ENCODE data around the gene PTPRB. TPM values are rescaled to one million over a fixed set of nuclear protein-coding genes. Genes with fewer than 3 reads are reported as not detected.
"Not testable (repeated sequence)": the region's sequence is repeated elsewhere in the genome, so short reads cannot be mapped to it uniquely, and the experiment has no call there.

The PTPRB gene
- total RNA-seq, 1 experiment from 2014 or later, result not detected

DNA sequence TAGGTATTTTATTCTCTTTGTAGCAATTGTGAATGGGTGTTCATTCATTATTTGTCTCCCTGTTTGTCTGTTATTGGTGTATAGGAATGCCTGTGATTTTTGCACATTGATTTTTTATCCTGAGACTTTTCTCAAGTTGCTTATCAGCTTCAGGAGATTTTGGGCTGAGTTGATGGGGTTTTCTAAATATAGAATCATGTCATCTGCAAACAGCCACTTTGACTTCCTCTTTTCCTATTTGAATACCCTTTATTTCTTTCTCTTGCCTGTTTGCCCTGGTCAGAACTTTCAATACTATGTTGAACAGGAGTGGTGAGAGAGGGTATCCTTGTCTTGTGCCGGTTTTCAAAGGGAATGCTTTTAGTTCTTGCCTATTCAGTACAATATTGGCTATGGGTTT, 144.3 kb downstream of the PTPRB start:
- H3K4me1 ChIP-seq (ENCODE audit: low read length), result peaks cover 30% of the 10 kb centered on the region
- H3K27me3 ChIP-seq (ENCODE audit: low read length); H4K20me1 ChIP-seq (ENCODE audit: insufficient read depth, low read depth, low read length); H2AFZ ChIP-seq (ENCODE audit: low read length); H3K4me3 ChIP-seq (ENCODE audit: low read length); H3K9ac ChIP-seq (ENCODE audit: low read length); H3K9me2 ChIP-seq (replicated peaks; ENCODE audit: insufficient read depth, low read length): not testable (repeated sequence)
- peak overlapping the region; percentile 14 for H3K4me2 ChIP-seq (ENCODE audit: low read depth, low read length, poor library complexity, severe bottlenecking)
- DNase-seq, result peak; percentile 69
- peaks cover 50% of the 10 kb centered on the region for H3K36me3 ChIP-seq (ENCODE audit: insufficient read depth, low read length)
- H3K79me2 ChIP-seq (ENCODE audit: low read length), result peaks cover 100% of the 10 kb centered on the region
- peak overlapping the region; percentile 22; the same call in 1 of the 2 replicates for H3K27ac ChIP-seq (ENCODE audit: low read length)
- peaks cover 13% of the 10 kb centered on the region for H3K9me3 ChIP-seq (ENCODE audit: low read length)

DNA sequence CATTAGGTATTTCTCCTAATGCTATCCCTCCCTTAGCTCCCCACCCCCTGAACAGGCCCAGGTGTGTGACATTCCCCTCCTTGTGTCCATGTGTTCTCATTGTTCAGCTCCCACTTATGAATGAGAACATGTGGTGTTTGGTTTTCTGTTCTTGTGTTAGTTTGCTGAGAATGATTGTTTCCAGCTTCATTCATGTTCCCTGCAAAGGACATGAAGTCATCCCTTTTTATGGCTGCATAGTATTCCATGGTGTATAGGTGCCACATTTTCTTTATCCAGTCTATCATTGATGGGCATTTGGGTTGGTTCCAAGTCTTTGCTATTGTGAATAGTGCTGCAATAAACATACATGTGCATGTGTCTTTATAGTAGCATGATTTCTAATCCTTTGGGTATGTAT, 146.3 kb downstream of the PTPRB start:
- H3K4me2 ChIP-seq (ENCODE audit: low read depth, low read length, poor library complexity, severe bottlenecking); H4K20me1 ChIP-seq (ENCODE audit: insufficient read depth, low read depth, low read length); DNase-seq; H3K9ac ChIP-seq (ENCODE audit: low read length); H2AFZ ChIP-seq (ENCODE audit: low read length); H3K4me3 ChIP-seq (ENCODE audit: low read length); H3K27ac ChIP-seq (ENCODE audit: low read length); H3K9me2 ChIP-seq (replicated peaks; ENCODE audit: insufficient read depth, low read length); H3K27me3 ChIP-seq (ENCODE audit: low read length): not testable (repeated sequence)
- peaks cover 50% of the 10 kb centered on the region for H3K4me1 ChIP-seq (ENCODE audit: low read length)
- H3K36me3 ChIP-seq (ENCODE audit: insufficient read depth, low read length), result peaks cover 49% of the 10 kb centered on the region
- H3K9me3 ChIP-seq (ENCODE audit: low read length), result peaks cover 13% of the 10 kb centered on the region
- peaks cover 100% of the 10 kb centered on the region for H3K79me2 ChIP-seq (ENCODE audit: low read length)

DNA sequence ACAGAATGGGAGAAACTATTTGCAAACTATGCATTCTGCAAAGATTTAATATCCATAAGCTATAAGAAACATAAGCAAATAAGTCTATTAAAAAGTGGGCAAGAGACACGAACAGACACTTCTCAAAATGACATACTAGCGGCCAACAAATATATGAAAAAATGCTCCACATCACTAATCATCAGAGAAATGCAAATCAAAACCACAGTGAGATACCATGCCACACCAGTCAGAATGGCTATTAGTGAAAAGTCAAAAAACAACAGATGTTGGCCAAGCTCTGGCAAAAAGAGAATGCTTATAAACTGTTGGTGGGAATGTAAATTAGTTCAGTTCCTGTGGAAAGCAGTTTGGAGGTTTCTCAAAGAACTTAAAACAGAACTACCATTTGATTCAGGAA, 149.8 kb downstream of the PTPRB start:
- no peak overlapping the region for H3K9ac ChIP-seq (ENCODE audit: low read length)
- H3K9me3 ChIP-seq (ENCODE audit: low read length), result peaks cover 13% of the 10 kb centered on the region
- H3K4me1 ChIP-seq (ENCODE audit: low read length), result peaks cover 72% of the 10 kb centered on the region
- H3K4me3 ChIP-seq (ENCODE audit: low read length), result peak overlapping the region; percentile 20
- no peak overlapping the region for H2AFZ ChIP-seq (ENCODE audit: low read length)
- H3K36me3 ChIP-seq (ENCODE audit: insufficient read depth, low read length), result peaks cover 52% of the 10 kb centered on the region
- peak overlapping the region; percentile 48 for H3K4me2 ChIP-seq (ENCODE audit: low read depth, low read length, poor library complexity, severe bottlenecking)
- no peaks in the 10 kb centered on the region for H3K9me2 ChIP-seq (replicated peaks; ENCODE audit: insufficient read depth, low read length)
- peaks cover 99% of the 10 kb centered on the region for H3K79me2 ChIP-seq (ENCODE audit: low read length)
- no peaks in the 10 kb centered on the region for H3K27me3 ChIP-seq (ENCODE audit: low read length)
- H4K20me1 ChIP-seq (ENCODE audit: insufficient read depth, low read depth, low read length), result no peaks in the 10 kb centered on the region
- H3K27ac ChIP-seq (ENCODE audit: low read length), result peak overlapping the region; percentile 97
- peak; percentile 78 for DNase-seq

DNA sequence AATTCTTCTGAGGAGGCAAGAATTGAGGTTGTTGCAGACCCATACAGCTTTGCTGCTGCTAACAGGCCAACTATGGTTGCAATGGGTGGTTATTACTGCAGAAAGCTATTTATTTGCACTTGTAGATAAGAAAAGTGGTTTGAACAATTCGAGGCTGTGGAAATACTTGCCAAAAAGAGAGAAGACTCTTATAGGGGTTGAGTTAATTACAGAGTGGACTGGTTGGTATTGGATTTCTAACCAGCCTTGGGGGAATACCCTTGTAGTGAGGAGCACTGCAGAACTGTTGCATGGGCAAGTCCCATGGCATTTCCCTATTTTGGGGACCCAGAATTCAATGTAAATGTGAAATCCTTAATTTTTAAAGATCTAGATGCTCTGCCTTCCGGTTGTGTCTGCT, 150.6 kb downstream of the PTPRB start:
- no peak overlapping the region for H3K9ac ChIP-seq (ENCODE audit: low read length)
- peak overlapping the region; percentile 48 for H3K4me2 ChIP-seq (ENCODE audit: low read depth, low read length, poor library complexity, severe bottlenecking)
- no peaks in the 10 kb centered on the region for H3K27me3 ChIP-seq (ENCODE audit: low read length)
- H3K27ac ChIP-seq (ENCODE audit: low read length), result peak overlapping the region; percentile 97
- H2AFZ ChIP-seq (ENCODE audit: low read length), result no peak overlapping the region
- peaks cover 99% of the 10 kb centered on the region for H3K79me2 ChIP-seq (ENCODE audit: low read length)
- peaks cover 52% of the 10 kb centered on the region for H3K36me3 ChIP-seq (ENCODE audit: insufficient read depth, low read length)
- peaks cover 78% of the 10 kb centered on the region for H3K4me1 ChIP-seq (ENCODE audit: low read length)
- no peak for DNase-seq
- H3K4me3 ChIP-seq (ENCODE audit: low read length), result peak overlapping the region; percentile 5; the same call in 1 of the 2 replicates
- no peaks in the 10 kb centered on the region for H4K20me1 ChIP-seq (ENCODE audit: insufficient read depth, low read depth, low read length)
- H3K9me2 ChIP-seq (replicated peaks; ENCODE audit: insufficient read depth, low read length), result no peaks in the 10 kb centered on the region
- peaks cover 13% of the 10 kb centered on the region for H3K9me3 ChIP-seq (ENCODE audit: low read length)

DNA sequence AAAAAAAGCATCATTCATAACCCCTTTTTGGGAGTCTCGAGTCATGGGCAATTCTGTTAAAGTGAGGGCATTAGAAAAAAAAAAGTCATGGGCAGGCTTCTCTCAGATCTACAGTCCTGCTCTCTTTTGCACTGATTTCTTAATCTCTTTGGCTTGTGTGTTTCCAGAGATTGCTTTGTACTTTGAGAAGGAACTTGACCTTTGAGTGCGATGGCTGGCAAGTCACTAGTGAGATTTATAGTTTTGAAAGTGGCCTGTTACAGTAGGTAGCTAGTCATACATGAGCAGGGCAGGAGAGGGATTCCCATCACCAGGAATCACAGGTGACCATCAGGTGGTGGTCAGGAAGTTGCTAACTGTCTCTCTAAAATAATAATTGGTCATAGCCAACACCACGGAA, 151.5 kb downstream of the PTPRB start:
- no peak overlapping the region; the same call in 1 of the 2 replicates for H3K9ac ChIP-seq (ENCODE audit: low read length)
- H3K27ac ChIP-seq (ENCODE audit: low read length), result peak overlapping the region; percentile 97

DNA sequence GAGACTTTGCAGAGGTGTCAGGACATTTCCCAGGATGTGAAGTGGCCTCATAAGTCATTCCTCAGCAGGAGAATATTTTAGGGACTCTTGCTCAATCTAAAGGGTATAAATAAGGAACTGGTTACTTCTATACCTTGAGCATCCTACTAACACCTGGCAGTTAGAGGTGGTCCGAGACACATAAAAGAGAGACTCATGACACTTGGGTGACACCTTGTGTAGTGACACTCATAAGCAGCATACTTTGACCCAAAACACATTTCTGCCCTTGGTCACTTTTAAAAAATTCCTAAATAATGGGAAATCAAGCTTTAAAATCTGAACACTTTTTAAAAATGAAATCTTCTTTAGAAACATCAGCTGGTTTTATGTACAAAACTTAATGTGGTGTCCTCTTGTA, 152.8 kb downstream of the PTPRB start:
- Histone ChIP-seq H3K9me2 (replicated peaks; ENCODE audit: insufficient read depth, low read length) (no peaks in the 10 kb centered on the region), H3K27me3 (ENCODE audit: low read length) (no peaks in the 10 kb centered on the region), H3K4me2 (ENCODE audit: low read depth, low read length, poor library complexity, severe bottlenecking) (peak overlapping the region; percentile 64), H3K9ac (ENCODE audit: low read length) (peak overlapping the region; percentile 51; the same call in 1 of the 2 replicates), H2AFZ (ENCODE audit: low read length) (no peak overlapping the region), H4K20me1 (ENCODE audit: insufficient read depth, low read depth, low read length) (no peaks in the 10 kb centered on the region), H3K4me1 (ENCODE audit: low read length) (peaks cover 98% of the 10 kb centered on the region), H3K4me3 (ENCODE audit: low read length) (no peak overlapping the region), H3K9me3 (ENCODE audit: low read length) (peaks cover 11% of the 10 kb centered on the region), H3K79me2 (ENCODE audit: low read length) (peaks cover 96% of the 10 kb centered on the region), H3K27ac (ENCODE audit: low read length) (peak overlapping the region; percentile 97), H3K36me3 (ENCODE audit: insufficient read depth, low read length) (peaks cover 40% of the 10 kb centered on the region)
- DNase-seq, result peak; percentile 64

More for the DNA sequence above, 151.5 kb downstream of the PTPRB start:
- H2AFZ ChIP-seq (ENCODE audit: low read length), result no peak overlapping the region
- peaks cover 13% of the 10 kb centered on the region for H3K9me3 ChIP-seq (ENCODE audit: low read length)
- H3K36me3 ChIP-seq (ENCODE audit: insufficient read depth, low read length), result peaks cover 52% of the 10 kb centered on the region
- peaks cover 87% of the 10 kb centered on the region for H3K4me1 ChIP-seq (ENCODE audit: low read length)
- no peaks in the 10 kb centered on the region for H3K9me2 ChIP-seq (replicated peaks; ENCODE audit: insufficient read depth, low read length)
- H3K4me2 ChIP-seq (ENCODE audit: low read depth, low read length, poor library complexity, severe bottlenecking), result peak overlapping the region; percentile 48
- DNase-seq, result no peak
- H4K20me1 ChIP-seq (ENCODE audit: insufficient read depth, low read depth, low read length), result no peaks in the 10 kb centered on the region
- H3K27me3 ChIP-seq (ENCODE audit: low read length), result no peaks in the 10 kb centered on the region
- peaks cover 97% of the 10 kb centered on the region for H3K79me2 ChIP-seq (ENCODE audit: low read length)
- peak overlapping the region; percentile 5; the same call in 1 of the 2 replicates for H3K4me3 ChIP-seq (ENCODE audit: low read length)

DNA sequence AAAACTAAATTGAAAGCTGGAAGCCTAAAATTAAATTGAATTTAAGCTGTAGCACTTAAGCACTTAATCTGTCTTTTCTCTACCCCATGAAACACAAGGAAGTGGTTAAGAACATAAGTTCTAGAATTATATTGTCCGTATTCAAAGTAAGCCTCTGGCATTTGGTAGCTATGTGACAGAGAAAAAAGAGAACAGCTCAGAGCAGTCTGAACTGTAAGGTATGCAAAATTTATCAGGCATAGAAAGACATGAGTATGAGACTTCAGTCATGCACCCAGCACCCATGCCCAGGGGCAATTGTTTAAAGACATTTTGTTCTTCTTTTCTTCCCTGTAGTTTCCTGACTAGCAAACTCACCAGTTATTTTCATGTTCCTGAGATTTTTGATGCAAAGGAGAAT, 154.5 kb downstream of the PTPRB start:
- H3K9ac ChIP-seq (ENCODE audit: low read length), result peak overlapping the region; percentile 44
- no peak overlapping the region for H2AFZ ChIP-seq (ENCODE audit: low read length)
- DNase-seq, result peak; percentile 82
- H3K4me1 ChIP-seq (ENCODE audit: low read length), result peaks cover 99% of the 10 kb centered on the region
- no peaks in the 10 kb centered on the region for H3K27me3 ChIP-seq (ENCODE audit: low read length)
- H4K20me1 ChIP-seq (ENCODE audit: insufficient read depth, low read depth, low read length), result no peaks in the 10 kb centered on the region
- peak overlapping the region; percentile 32; the same call in 1 of the 2 replicates for H3K4me3 ChIP-seq (ENCODE audit: low read length)
- H3K36me3 ChIP-seq (ENCODE audit: insufficient read depth, low read length), result peaks cover 23% of the 10 kb centered on the region
- H3K79me2 ChIP-seq (ENCODE audit: low read length), result peaks cover 96% of the 10 kb centered on the region
- peak overlapping the region; percentile 97 for H3K27ac ChIP-seq (ENCODE audit: low read length)
- H3K9me3 ChIP-seq (ENCODE audit: low read length), result no peaks in the 10 kb centered on the region
- H3K9me2 ChIP-seq (replicated peaks; ENCODE audit: insufficient read depth, low read length), result no peaks in the 10 kb centered on the region
- peak overlapping the region; percentile 64 for H3K4me2 ChIP-seq (ENCODE audit: low read depth, low read length, poor library complexity, severe bottlenecking)

DNA sequence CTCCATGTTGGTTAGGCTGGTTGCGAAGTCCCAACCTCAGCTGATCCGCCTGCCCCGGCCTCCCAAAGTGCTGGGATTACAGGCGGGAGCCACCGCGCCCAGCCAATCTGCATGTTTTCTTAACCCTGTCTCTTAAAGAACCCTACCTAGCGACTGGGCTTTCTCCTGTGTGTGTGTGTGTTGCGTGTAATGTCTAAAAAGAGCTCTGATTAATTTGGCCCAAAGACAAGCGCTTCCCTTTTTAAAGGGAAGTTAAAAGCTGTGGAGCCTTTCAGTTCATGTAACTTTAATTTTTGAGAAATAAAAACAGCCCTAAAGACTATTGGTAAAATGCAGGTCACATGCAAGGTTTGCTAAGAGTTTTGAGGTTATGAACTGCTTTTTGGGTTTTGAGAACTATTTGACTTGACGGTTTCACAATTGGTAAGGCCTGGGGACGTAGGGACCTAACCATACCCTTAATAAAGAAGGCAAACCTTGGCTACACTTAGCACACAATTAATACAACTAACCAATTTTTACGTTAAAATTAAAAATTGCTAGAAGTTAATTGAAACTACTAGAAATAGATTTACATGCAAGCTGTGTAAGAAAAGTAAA, 167.9 kb downstream of the PTPRB start:
- peaks cover 42% of the 10 kb centered on the region for H3K4me1 ChIP-seq (ENCODE audit: low read length)
- peak; percentile 85 for DNase-seq
- H3K4me2 ChIP-seq (ENCODE audit: low read depth, low read length, poor library complexity, severe bottlenecking), result peak overlapping the region; percentile 98
- H3K4me3 ChIP-seq (ENCODE audit: low read length), result peak overlapping the region; percentile 95
- peaks cover 4% of the 10 kb centered on the region for H3K9me3 ChIP-seq (ENCODE audit: low read length)
- peak overlapping the region; percentile 88 for H3K27ac ChIP-seq (ENCODE audit: low read length)
- H3K9ac ChIP-seq (ENCODE audit: low read length), result peak overlapping the region; percentile 94
- H3K79me2 ChIP-seq (ENCODE audit: low read length), result peaks cover 55% of the 10 kb centered on the region
- no peaks in the 10 kb centered on the region for H3K27me3 ChIP-seq (ENCODE audit: low read length)
- H4K20me1 ChIP-seq (ENCODE audit: insufficient read depth, low read depth, low read length), result no peaks in the 10 kb centered on the region
- no peaks in the 10 kb centered on the region for H3K9me2 ChIP-seq (replicated peaks; ENCODE audit: insufficient read depth, low read length)
- peaks cover 25% of the 10 kb centered on the region for H3K36me3 ChIP-seq (ENCODE audit: insufficient read depth, low read length)
- H2AFZ ChIP-seq (ENCODE audit: low read length), result no peak overlapping the region

Measured in Karpas-422 (cell line).